Measurements from ENCODE around the gene CBX3. TPM values are rescaled to one million over a fixed set of nuclear protein-coding genes. Genes with fewer than 3 reads are reported as not detected.
"Not testable (repeated sequence)": the region's sequence is repeated elsewhere in the genome, so short reads cannot be mapped to it uniquely, and the experiment has no call there.

CBX3 gene
- total RNA-seq, 1 donor from 2014 or later, result 201 TPM

DNA sequence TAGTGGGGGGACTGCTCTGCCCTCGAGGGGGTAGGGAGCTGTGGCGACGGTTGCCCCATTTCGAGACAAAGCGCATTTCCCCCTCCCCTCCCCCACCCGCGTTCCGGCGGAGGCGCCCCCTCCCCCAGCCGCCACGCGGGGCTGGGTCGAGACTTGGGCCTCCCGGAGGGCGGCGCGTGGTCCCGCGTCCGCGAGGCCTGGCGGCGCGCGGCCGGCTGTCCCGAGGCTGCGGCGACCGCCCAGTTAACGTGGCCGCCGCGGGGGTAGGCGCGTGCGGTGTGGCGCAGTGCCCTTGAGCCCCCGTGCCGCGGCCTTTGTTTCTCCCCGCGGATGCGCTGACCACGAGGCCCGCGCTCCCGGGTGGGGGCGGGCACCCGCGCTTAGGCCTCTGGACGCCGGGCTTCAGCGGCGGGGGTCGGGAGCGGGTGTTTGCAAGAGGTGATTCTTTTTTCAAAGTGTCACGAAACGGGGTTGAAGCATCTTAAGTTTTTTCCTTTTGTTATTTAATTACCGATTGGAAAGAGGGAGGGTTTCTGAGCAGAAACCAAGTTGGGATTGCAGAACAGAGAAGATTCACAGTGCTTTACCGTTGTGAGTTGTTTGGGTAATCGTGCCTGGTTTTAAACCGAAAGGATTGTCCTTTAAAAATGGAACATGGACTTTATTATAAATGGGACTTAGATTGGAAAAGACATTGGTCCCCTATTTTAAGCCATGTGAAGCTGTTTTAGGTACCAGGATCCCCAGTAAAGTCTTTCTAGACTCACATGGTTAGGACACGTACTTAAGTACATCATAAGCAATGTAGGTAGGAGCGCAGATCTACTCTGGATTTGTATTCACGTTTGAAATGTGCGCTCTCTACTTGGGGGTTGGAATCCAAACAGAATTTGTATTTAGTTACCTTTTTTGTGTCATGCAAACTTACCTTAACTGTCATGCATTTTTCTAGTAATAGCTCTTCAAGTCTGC is 760 bp downstream of the CBX3 start:
- peak; percentile 15 for DNase-seq

DNA sequence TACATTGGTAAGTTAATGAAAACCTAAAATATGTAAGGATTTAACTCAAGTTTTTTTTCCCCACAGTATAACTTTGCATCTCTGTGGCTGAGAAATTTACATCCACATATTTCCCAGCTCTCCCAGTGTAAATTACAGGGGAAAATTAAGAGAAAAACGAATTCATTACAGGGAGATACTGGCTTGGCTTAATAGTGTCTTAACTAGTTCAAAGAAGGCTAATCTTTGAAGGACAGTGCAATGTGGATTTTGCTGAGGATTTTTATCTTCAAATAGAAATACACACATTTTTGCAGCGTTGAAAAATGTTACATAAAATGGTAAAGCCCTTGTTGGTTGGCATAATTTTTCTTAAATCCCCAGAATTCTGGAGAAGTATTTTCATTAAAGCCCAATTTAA is 1.5 kb downstream of the CBX3 start:
- DNase-seq, result no peak

DNA sequence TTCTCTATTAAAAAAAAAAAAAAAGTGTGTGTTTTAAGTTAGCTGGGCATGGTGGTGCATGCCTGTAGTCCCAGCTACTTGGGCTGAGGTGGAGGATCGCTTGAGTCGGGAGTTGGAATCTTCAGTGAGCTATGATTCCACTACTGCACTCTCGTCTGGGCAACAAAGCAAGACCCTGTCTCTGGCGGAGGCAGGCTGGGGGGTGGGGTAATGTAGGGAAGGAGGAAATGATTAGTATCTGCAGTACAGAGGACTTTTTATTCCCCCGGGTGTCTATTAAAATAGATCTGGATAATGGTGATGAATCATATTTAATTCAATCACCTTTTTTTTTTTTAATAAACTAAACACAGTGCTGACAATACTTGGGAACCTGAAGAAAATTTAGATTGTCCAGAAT is 6.5 kb downstream of the CBX3 start:
- DNase-seq, result no peak

DNA sequence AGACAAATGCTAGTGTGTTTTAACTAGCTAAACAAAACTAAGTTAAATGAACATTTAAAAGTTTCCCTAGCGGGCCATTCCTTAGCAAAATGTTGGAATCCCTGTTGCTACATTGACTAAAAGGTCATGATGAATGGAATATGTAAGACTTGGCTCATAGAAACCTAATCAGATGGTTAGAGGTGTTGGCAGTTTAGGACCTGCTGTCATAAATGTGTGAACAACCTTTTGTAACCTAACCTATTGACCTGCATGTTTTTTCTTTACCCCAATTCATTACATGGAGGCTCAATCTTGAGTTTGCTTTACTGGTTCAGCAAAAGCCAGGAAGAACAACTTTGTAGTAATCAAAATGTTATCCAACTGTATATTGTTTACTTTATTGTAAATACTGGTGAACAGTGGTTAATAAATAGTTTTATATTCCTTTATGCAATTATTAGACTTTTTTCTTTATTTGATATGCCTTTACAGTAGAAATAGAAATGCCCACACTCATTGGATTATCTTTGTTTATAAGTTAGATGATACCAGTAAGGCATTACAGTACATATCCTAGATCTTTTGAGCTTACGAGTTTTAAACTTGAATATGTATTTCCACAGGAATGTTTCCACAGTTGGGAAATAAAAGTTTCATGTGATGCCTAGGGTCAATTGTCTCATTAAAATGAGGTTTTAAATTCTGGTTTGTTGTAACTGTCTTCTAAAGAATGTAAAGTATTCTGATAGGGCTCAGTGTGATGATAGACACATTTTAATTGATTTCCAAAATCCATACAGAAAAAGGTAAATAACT is 11.6 kb downstream of the CBX3 start:
- no peak for DNase-seq

DNA sequence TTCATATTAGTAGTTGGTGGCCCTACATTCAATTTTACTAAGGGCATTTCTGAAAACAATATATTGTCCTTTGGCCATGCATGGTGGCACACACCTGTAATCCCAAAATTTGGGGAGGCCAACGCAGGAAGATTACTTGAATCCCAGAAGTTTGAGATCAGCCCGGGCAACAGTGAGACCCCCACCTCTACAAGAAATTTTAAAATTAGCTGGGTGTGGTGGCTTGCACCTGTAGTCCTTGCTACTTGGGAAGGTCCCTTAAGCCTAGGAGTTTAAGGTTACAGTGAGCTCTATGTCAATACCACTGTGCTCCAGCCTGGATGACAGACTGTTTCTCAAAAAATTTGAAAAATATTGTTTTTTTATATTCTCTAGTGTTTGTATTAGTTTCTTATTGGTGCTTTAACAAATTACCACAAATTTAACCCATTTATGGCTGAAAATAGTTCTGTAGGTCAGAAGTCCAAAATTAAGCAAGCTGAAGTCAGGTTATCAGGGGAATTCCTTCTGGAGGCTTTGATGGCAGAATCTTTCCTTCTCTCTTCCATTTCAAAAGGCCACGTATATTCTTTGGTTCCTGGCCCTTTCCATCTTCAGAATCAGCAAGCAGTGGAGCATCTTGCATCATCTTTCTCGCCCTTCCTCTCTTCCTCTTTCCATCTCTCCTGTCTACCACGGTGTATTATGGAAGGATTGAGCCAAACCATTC is 12.4 kb downstream of the CBX3 start:
- DNase-seq, result no peak

DNA sequence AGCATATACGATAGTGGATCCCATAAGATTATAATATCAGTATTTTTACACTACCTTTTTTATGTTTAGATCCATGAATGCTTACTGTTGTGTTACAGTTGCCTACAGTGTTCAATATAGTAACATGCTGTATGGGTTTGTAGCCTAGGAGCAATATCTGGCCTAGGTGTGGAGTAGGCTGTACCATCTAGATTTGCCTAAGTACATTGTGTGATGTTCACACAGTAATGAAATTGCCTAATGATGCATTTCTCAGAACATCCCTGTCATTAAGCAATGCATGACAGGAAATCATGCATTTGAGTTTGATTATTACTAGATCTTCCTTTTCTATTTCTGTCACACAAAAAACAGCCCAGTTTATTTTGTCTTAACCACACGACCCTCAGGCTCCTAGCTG is 14.5 kb downstream of the CBX3 start:
- DNase-seq, result no peak

DNA sequence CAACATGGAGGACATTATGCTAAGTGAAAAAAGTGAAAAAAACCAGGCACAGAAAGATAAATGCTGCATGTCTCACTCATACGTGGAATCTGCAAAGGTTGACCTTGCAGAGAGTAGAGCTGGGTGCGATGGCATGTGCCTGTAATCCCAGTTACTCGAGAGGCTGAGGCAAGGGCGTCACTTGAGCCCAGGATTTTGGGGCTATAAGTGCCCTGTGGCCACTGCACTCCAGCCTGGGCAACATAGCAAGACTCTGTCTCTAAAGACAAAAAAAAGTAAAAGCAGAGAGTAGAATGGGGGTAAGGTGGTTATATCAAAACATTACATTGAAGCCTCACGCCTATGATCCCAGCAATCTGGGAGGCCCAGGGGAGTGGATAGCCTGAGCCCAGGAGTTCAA is 22.8 kb downstream of the CBX3 start:
- DNase-seq, result no peak

DNA sequence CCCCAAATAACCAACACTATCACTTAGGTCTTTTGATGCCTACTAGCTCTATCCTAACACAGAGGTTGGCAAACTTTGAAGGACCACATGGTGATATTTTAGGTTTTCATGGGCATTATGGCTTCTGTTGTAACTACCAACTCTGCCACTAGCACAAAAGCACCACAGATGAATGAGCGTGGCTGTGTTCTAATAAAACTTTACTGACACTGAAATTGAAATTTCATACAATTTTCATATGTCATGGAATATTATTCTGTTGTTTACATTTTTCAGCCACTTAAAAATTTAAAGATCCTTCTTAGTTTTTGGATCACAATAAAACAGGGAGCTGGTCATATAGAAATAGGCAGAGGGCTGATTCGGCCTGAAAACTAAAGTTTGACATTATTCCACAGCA is 26.4 kb downstream of the CBX3 start:
- DNase-seq, result no peak

DNA sequence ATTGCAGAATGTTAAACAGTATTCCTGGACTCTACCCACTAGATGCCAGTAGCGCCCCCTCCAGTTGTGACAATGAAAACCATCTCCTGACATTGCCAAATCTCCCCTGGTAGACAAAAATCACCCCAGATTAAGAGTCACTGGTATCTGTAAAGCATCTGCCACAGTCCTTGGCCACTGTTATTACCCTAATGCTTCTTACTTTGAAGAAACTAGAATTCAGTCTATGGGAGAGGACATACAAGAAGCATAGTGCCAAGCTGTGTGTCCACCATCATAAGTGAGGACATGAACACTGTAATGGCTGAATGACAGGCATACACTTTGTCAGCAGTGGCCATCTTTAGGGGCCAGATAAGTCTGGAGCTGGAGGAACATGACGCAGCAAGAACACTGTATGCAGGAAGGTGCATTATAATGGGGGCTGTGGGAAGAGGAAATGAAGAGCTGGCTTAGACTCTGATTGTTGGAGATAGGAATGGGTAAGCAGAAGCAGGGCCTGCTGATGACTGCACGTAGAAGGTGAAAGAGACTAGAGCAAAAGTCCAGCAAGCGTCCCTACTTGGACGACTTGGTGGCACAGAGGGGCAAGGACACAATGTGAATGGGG is 32.5 kb downstream of the CBX3 start:
- DNase-seq, result no peak

DNA sequence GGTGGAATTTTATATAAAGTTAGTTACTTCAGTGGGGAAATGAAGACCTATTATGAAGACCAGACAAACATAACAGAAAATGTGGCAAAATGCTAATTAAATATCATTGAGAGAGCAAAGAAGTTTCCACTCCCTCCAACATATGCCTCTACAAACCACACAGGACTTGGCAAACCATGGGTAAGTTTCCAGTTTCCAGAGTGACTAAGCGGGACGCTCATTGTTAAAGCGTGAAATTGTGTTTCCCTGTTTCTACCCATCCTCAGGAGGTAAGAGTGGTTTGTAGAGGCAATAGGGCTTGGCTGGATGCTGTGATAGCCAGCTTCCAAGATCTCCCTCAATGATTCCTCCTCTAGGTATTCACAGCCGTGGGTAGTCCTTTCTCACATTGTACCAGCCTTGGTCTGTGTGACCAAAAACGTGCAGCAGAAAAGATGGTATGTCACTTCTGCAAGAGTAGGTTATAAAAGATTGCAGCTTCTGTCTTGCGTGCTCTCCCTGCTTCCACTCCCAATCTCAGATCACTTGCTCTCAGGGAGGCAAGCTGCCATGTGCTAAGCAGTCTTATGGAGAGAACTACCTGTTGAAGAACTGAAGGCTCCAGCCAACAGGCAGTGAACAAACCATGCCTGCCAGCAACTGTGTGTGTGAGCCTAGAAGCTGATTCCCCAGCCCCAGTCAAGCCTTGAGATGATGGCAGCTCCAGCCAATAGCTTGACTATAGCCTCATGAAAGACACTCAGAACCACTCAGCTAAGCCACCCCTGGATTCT is 35.7 kb downstream of the CBX3 start:
- no peak for DNase-seq

DNA sequence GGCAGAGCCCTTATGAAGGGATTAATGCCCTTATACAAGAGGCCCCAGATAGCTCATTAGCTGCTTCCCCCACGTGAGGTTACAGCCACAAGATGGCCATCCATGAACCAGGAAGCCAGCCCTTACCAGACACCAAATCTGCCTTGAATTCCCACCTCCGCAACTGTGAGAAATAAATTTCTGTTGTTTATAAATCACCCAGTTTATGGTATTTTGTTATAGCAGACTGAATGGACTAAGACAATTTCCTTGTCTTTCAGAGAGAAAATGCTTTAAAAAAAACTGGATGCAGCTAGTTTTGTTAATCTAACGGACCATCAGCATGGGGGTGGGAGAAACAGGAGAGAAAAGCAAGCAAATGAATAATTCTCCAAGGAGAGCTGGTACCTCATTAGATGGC is 36.5 kb downstream of the CBX3 start:
- no peak for DNase-seq

DNA sequence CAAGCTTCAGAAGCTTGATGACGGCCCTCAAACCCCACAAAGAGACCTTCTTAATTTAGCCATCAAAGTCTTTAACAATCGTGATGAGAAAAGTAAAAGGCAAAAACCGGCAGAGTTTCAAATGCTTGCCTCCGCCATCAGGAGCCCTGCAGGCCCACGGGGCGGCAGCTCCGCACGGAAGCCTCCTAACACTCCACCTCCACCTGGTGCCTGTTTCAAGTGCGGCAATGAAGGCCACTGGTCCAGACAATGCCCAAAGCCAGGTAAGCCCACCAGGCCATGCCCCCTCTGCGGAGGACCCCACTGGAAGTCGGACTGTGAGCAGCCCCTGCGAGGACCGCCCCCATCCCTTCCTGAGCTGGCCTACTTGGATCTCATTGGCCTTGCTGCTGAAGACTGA is 43.6 kb downstream of the CBX3 start:
- DNase-seq, result no peak

DNA sequence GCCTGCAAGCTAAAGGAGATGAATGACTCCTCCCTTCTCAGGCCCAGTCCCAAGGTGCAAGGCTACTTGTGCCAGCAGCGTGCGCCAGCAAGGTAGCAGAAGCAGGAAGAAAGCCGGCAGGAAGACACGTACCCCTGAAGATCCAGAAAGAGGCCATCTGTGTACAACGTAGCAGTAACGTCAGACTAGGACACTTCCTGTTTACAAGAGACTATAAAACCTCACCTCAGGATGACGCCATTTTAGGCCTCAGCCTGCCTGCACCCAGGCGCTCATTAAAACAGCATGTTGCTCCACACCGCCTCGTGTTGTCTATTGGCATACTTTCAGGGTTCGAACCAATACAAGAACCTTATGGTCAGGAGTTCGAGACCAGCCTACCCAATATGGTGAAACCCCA is 48.7 kb downstream of the CBX3 start:
- DNase-seq, result no peak

DNA sequence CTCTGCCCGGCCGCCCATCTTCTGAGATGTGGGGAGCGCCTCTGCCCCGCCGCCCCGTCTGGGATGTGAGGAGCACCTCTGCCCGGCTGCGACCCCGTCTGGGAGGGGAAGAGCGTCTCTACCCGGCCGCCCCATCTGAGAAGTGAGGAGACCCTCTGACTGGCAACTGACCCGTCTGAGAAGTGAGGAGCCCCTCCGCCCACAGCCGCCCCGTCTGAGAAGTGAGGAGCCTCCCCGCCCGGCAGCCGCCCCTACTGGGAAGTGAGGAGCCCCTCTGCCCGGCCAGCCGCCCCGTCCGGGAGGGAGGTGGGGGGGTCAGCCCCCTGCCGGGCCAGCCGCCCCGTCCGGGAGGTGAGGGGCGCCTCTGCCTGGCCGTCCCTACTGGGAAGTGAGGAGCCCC is 60.3 kb downstream of the CBX3 start:
- DNase-seq, result not testable (repeated sequence)

Other genes starting within 250 kb of the CBX3 start
- 19.2 TPM for gene NFE2L3, start 49.5 kb upstream of the CBX3 start, total RNA-seq
- 146 TPM for gene HNRNPA2B1, start 999 bp upstream of the CBX3 start, total RNA-seq
- 61.5 TPM for gene SNX10, start 90.1 kb downstream of the CBX3 start, total RNA-seq

Measured in occipital lobe (tissue), 2 donors.